GM21423 (cell line): Measurements from ENCODE around the gene NDUFV3.
"Not testable (repeated sequence)": the region's sequence is repeated elsewhere in the genome, so short reads cannot be mapped to it uniquely, and the experiment has no call there.

Experiments
- ATAC-seq: cut with Tn5 transposase; IDR thresholded peaks from one replicate; pipeline ENCODE4 v1.9.1; 2021; ENCODE audit warnings: mild to moderate bottlenecking, moderate library complexity; ENCODE audit not compliant: unreplicated experiment

The NDUFV3 gene

GRCh38 chr21:42883921-42884320 is 9.2 kb upstream of the NDUFV3 start:
- no peak for ATAC-seq

- ATAC-seq: no peak
Measured at GRCh38 chr21:42887326-42887725, 5.8 kb upstream of the NDUFV3 start.

GRCh38 chr21:42892582-42892930 is 553 bp upstream of the NDUFV3 start:
- ATAC-seq: no peak

GRCh38 chr21:42900446-42900845 is 7.3 kb downstream of the NDUFV3 start:
- ATAC-seq: no peak

- ATAC-seq: no peak
Measured at GRCh38 chr21:42903817-42904216, 10.7 kb downstream of the NDUFV3 start.

- no peak for ATAC-seq
Measured at GRCh38 chr21:42905195-42905594, 12.1 kb downstream of the NDUFV3 start.

GRCh38 chr21:42906233-42906632 is 13.1 kb downstream of the NDUFV3 start:
- ATAC-seq: no peak

- ATAC-seq: not testable (repeated sequence)
Measured at GRCh38 chr21:42908484-42908883, 15.4 kb downstream of the NDUFV3 start.

- not testable (repeated sequence) for ATAC-seq
Measured at GRCh38 chr21:42911920-42912319, 18.8 kb downstream of the NDUFV3 start.

GRCh38 chr21:42913476-42913875 is 20.4 kb downstream of the NDUFV3 start:
- no peak for ATAC-seq

- ATAC-seq: no peak
Measured at GRCh38 chr21:42918291-42918690, 25.2 kb downstream of the NDUFV3 start.

- ATAC-seq: no peak
Measured at GRCh38 chr21:42921927-42922326, 28.8 kb downstream of the NDUFV3 start.

GRCh38 chr21:42922918-42923317 is 29.8 kb downstream of the NDUFV3 start:
- no peak for ATAC-seq

- ATAC-seq: peak; percentile 88
Measured at GRCh38 chr21:42923553-42924432, 30.7 kb downstream of the NDUFV3 start.

GRCh38 chr21:42924433-42924751 is 31.3 kb downstream of the NDUFV3 start:
- ATAC-seq: no peak

GRCh38 chr21:42925114-42925926 is 32.2 kb downstream of the NDUFV3 start, which contains the start of gene ERVH48-1:
ERVH48-1 (minus strand) TSS chr21:42925630; CDS start chr21:42919006, 6,624 bp downstream.
- ATAC-seq: no peak

GRCh38 chr21:42927474-42928200 is 34.5 kb downstream of the NDUFV3 start:
- ATAC-seq: not testable (repeated sequence)

GRCh38 chr21:42929969-42930368 is 36.9 kb downstream of the NDUFV3 start:
- no peak for ATAC-seq

- ATAC-seq: no peak
Measured at GRCh38 chr21:42931560-42932235, 38.6 kb downstream of the NDUFV3 start.

- ATAC-seq: not testable (repeated sequence)
Measured at GRCh38 chr21:42932378-42933136, 39.4 kb downstream of the NDUFV3 start.
